Measurements from ENCODE around the gene ROBO1. TPM values are rescaled to one million over a fixed set of nuclear protein-coding genes. Genes with fewer than 3 reads are reported as not detected.

Gene ROBO1
- total RNA-seq, 1 donor from 2014 or later = 0.11 TPM

GRCh38 chr3:79672075-79672474 is 95.7 kb downstream of the ROBO1 start:
- intact Hi-C loops (cut with micrococcal nuclease) = no loop called here

GRCh38 chr3:79670178-79670577 is 97.6 kb downstream of the ROBO1 start:
- intact Hi-C loops (cut with micrococcal nuclease) = no loop called here

- intact Hi-C loops (cut with micrococcal nuclease) = no loop called here
Measured at GRCh38 chr3:79664455-79664854, 103.3 kb downstream of the ROBO1 start.

GRCh38 chr3:79661896-79662295 is 105.9 kb downstream of the ROBO1 start:
- intact Hi-C loops (cut with micrococcal nuclease) = no loop called here

GRCh38 chr3:79657076-79657475 is 110.7 kb downstream of the ROBO1 start:
- intact Hi-C loops (cut with micrococcal nuclease) = no loop called here

GRCh38 chr3:79654019-79654418 is 113.8 kb downstream of the ROBO1 start:
- intact Hi-C loops (cut with micrococcal nuclease) = no loop called here

GRCh38 chr3:79653266-79653830 is 114.5 kb downstream of the ROBO1 start:
- intact Hi-C loops (cut with micrococcal nuclease) = no loop called here

GRCh38 chr3:79651536-79652065 is 116.2 kb downstream of the ROBO1 start:
- intact Hi-C loops (cut with micrococcal nuclease) = no loop called here

- intact Hi-C loops (cut with micrococcal nuclease) = no loop called here
Measured at GRCh38 chr3:79639855-79640254, 127.9 kb downstream of the ROBO1 start.

- intact Hi-C loops (cut with micrococcal nuclease) = no loop called here
Measured at GRCh38 chr3:79636372-79636771, 131.4 kb downstream of the ROBO1 start.

- intact Hi-C loops (cut with micrococcal nuclease) = no loop called here
Measured at GRCh38 chr3:79632842-79633241, 135.0 kb downstream of the ROBO1 start.

- intact Hi-C loops (cut with micrococcal nuclease) = no loop called here
Measured at GRCh38 chr3:79618883-79619282, 148.9 kb downstream of the ROBO1 start.

GRCh38 chr3:79606414-79606813 is 161.4 kb downstream of the ROBO1 start:
- intact Hi-C loops (cut with micrococcal nuclease) = no loop called here

- intact Hi-C loops (cut with micrococcal nuclease) = no loop called here
Measured at GRCh38 chr3:79604681-79605080, 163.1 kb downstream of the ROBO1 start.

GRCh38 chr3:79602385-79602784 is 165.4 kb downstream of the ROBO1 start:
- intact Hi-C loops (cut with micrococcal nuclease) = no loop called here

- intact Hi-C loops (cut with micrococcal nuclease) = no loop called here
Measured at GRCh38 chr3:79598594-79598993, 169.2 kb downstream of the ROBO1 start.

GRCh38 chr3:79597709-79598108 is 170.1 kb downstream of the ROBO1 start:
- intact Hi-C loops (cut with micrococcal nuclease) = no loop called here

- intact Hi-C loops (cut with micrococcal nuclease) = no loop called here
Measured at GRCh38 chr3:79587150-79587549, 180.6 kb downstream of the ROBO1 start.

GRCh38 chr3:79586232-79586631 is 181.6 kb downstream of the ROBO1 start:
- intact Hi-C loops (cut with micrococcal nuclease) = no loop called here

GRCh38 chr3:79572930-79573329 is 194.9 kb downstream of the ROBO1 start:
- intact Hi-C loops (cut with micrococcal nuclease) = no loop called here

- intact Hi-C loops (cut with micrococcal nuclease) = no loop called here
Measured at GRCh38 chr3:79568938-79569337, 198.9 kb downstream of the ROBO1 start.

GRCh38 chr3:79564192-79564591 is 203.6 kb downstream of the ROBO1 start:
- intact Hi-C loops (cut with micrococcal nuclease) = no loop called here

GRCh38 chr3:79560698-79561097 is 207.1 kb downstream of the ROBO1 start:
- intact Hi-C loops (cut with micrococcal nuclease) = no loop called here

GRCh38 chr3:79558943-79559342 is 208.9 kb downstream of the ROBO1 start:
- intact Hi-C loops (cut with micrococcal nuclease) = no loop called here

Measured in T-helper 2 cell treated with Interferon-gamma antibody and Interleukin-4, amounts not matched to agents 100 ng/mL and 5 ng/mL, for 36 hours (primary cell).